ENCODE results near the gene KCNQ5.

The KCNQ5 gene

DNA sequence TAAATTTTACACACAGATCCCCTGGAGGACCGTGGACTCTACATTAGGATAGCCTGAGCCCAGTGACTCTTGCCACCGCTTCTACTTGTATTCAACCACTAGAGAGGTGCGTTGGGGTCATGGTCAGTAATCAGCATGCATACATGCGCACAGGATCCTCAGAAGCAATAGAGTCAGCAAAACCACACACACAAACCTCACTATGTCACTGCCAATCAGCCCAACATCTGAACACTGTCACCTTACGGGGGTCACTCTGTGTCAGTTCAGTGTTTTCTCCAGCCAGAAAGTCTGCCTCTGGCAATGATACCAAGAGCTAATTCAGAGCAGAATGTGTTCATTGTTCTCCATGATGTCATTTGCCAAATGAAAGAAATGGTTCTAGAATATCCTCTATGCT lies 378.1 kb downstream of the KCNQ5 start:
- no peak overlapping the region for H3K4me3 ChIP-seq (ENCODE audit: low read length)
- H3K27me3 ChIP-seq (ENCODE audit: control insufficient read depth, insufficient read depth, low read length), result no peaks in the 10 kb centered on the region
- no peaks in the 10 kb centered on the region for H3K4me1 ChIP-seq (ENCODE audit: control insufficient read depth, insufficient read depth, low read length)
- H3K9me3 ChIP-seq (replicated peaks; ENCODE audit: low read length), result no peaks in the 10 kb centered on the region
- no peaks in the 10 kb centered on the region for H3K36me3 ChIP-seq (ENCODE audit: insufficient read depth, low read length)
- no peak overlapping the region for H3K9ac ChIP-seq (ENCODE audit: low read depth, low read length)
- H3K4me2 ChIP-seq (ENCODE audit: low read length), result no peak overlapping the region

DNA sequence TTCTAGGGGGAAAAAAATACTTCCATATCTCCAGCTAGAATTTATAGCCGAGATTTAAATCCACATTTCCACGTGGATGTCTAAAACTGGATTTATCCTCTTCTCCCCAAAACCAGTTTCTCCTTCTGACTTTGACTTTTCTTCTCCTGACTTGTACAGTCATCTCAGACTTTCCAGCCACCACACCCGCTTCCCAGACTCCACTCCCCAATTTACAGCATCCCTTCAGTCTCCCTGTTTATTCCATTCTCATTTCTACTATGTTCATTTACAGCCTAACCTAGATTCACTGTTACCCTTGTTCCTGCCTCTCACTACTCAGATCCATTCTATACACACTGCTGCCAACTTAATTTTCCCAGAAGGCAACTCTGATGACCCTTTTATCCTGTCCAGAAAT lies 378.6 kb downstream of the KCNQ5 start:
- H3K4me2 ChIP-seq (ENCODE audit: low read length), result no peak overlapping the region
- H3K4me1 ChIP-seq (ENCODE audit: control insufficient read depth, insufficient read depth, low read length), result no peaks in the 10 kb centered on the region
- H3K36me3 ChIP-seq (ENCODE audit: insufficient read depth, low read length), result no peaks in the 10 kb centered on the region
- no peaks in the 10 kb centered on the region for H3K9me3 ChIP-seq (replicated peaks; ENCODE audit: low read length)
- H3K27me3 ChIP-seq (ENCODE audit: control insufficient read depth, insufficient read depth, low read length), result no peaks in the 10 kb centered on the region
- H3K9ac ChIP-seq (ENCODE audit: low read depth, low read length), result no peak overlapping the region
- H3K4me3 ChIP-seq (ENCODE audit: low read length), result no peak overlapping the region

DNA sequence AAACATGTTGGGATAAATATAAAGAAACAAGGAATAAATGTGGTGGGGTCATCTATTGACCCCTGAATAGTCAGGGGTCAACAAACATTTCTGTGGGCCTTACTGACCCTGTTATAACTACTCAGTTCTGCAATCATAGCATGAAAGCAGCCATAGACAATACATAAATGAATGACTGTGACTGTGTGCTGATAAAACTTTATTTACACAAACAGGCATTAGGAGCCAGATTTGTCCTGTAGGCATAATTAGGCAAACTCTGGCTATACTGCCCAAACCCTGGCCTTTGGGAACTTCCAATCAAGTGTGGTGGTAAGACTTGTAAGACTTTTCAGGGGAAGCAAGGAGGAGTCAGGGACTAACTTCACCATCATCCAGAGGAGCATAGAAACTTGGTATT lies 380.7 kb downstream of the KCNQ5 start:
- no peaks in the 10 kb centered on the region for H3K9me3 ChIP-seq (replicated peaks; ENCODE audit: low read length)
- no peaks in the 10 kb centered on the region for H3K4me1 ChIP-seq (ENCODE audit: control insufficient read depth, insufficient read depth, low read length)
- H3K36me3 ChIP-seq (ENCODE audit: insufficient read depth, low read length), result no peaks in the 10 kb centered on the region
- no peak overlapping the region for H3K4me3 ChIP-seq (ENCODE audit: low read length)
- H3K27me3 ChIP-seq (ENCODE audit: control insufficient read depth, insufficient read depth, low read length), result no peaks in the 10 kb centered on the region
- no peak overlapping the region for H3K4me2 ChIP-seq (ENCODE audit: low read length)
- H3K9ac ChIP-seq (ENCODE audit: low read depth, low read length), result no peak overlapping the region

DNA sequence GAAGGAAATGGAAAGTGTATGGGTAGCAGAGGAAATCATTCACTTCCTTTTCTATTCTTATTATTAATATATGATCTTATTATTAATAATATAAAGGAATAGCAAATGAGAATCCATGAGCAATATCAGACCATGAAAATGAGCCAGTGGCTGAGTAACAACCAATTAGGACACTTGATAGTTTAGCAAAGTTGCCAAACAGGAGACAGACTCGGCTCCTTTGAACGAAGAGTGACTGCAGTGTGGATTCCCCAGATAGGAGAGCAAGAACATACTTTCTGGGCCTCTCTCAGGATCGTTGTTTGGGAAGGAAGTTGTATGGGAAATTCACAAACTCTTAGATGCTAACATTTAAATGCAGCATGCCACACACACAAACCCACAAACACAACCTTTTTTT lies 381.4 kb downstream of the KCNQ5 start:
- Histone ChIP-seq H3K4me1 (ENCODE audit: control insufficient read depth, insufficient read depth, low read length) (no peaks in the 10 kb centered on the region), H3K4me3 (ENCODE audit: low read length) (no peak overlapping the region), H3K9me3 (replicated peaks; ENCODE audit: low read length) (no peaks in the 10 kb centered on the region), H3K27me3 (ENCODE audit: control insufficient read depth, insufficient read depth, low read length) (no peaks in the 10 kb centered on the region), H3K4me2 (ENCODE audit: low read length) (no peak overlapping the region), H3K36me3 (ENCODE audit: insufficient read depth, low read length) (no peaks in the 10 kb centered on the region), H3K9ac (ENCODE audit: low read depth, low read length) (no peak overlapping the region)

DNA sequence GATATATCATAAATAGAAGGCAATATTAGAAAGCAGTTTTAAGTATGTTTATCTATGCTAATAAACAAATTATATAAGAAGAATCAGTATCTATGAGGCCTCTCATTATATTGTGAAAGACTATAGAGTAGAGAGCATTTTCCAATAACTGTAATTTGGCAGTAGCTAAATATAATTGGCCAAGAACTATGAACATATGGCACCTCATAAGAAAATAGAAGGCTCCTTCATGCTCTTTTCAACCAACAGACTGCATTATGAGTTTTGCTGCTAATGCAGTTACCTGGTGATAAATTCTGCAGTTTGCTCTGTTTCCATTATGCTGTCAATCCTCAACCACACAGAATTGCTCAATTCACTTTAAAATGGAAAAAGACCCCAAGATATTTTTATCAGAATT lies 382.4 kb downstream of the KCNQ5 start:
- Histone ChIP-seq H3K4me2 (ENCODE audit: low read length) (no peak overlapping the region), H3K4me1 (ENCODE audit: control insufficient read depth, insufficient read depth, low read length) (no peaks in the 10 kb centered on the region), H3K27me3 (ENCODE audit: control insufficient read depth, insufficient read depth, low read length) (no peaks in the 10 kb centered on the region), H3K9ac (ENCODE audit: low read depth, low read length) (no peak overlapping the region), H3K9me3 (replicated peaks; ENCODE audit: low read length) (no peaks in the 10 kb centered on the region), H3K4me3 (ENCODE audit: low read length) (no peak overlapping the region), H3K36me3 (ENCODE audit: insufficient read depth, low read length) (no peaks in the 10 kb centered on the region)

DNA sequence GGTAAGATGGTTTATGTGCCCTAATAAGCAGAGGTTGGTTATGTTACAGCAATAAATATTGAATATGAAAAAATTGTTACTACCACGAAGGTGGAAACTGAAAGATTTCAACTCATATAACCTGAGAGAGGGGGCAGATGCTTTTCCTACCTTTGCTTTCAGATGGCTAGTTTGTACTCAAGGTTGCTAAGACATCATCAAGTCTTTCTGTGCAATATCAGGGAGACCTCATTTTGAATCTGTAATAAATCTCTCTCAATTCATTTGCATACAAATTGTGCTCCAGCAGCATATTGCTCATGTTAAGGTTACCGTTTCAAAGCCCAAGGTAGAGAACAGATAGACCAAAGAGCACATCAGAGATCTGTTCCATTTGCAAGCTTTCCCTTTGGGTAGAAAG lies 383.0 kb downstream of the KCNQ5 start:
- Histone ChIP-seq H3K9me3 (replicated peaks; ENCODE audit: low read length) (no peaks in the 10 kb centered on the region), H3K36me3 (ENCODE audit: insufficient read depth, low read length) (no peaks in the 10 kb centered on the region), H3K4me2 (ENCODE audit: low read length) (no peak overlapping the region), H3K27me3 (ENCODE audit: control insufficient read depth, insufficient read depth, low read length) (no peaks in the 10 kb centered on the region), H3K4me3 (ENCODE audit: low read length) (no peak overlapping the region), H3K9ac (ENCODE audit: low read depth, low read length) (no peak overlapping the region), H3K4me1 (ENCODE audit: control insufficient read depth, insufficient read depth, low read length) (no peaks in the 10 kb centered on the region)

DNA sequence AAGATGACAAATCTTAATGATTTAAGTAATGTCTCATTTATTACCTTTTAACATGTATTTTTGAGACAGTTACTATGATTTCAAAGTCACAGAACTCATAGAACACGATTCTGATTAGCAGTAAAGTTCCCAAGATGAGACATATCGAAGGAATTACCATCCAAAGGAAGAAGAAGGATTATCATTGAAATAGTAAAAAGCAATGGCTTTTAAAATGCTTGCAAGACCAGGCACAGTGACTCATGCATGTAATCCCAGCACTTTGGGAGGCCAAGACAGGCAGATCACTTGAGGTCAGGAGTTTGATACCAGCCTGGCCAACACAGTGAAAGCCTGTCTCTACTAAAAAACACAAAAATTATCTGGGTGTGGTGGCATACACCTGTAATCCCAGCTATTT lies 384.3 kb downstream of the KCNQ5 start:
- no peaks in the 10 kb centered on the region for H3K27me3 ChIP-seq (ENCODE audit: control insufficient read depth, insufficient read depth, low read length)
- no peak overlapping the region for H3K9ac ChIP-seq (ENCODE audit: low read depth, low read length)
- H3K36me3 ChIP-seq (ENCODE audit: insufficient read depth, low read length), result no peaks in the 10 kb centered on the region
- no peak overlapping the region for H3K4me2 ChIP-seq (ENCODE audit: low read length)
- H3K4me1 ChIP-seq (ENCODE audit: control insufficient read depth, insufficient read depth, low read length), result no peaks in the 10 kb centered on the region
- no peaks in the 10 kb centered on the region for H3K9me3 ChIP-seq (replicated peaks; ENCODE audit: low read length)
- H3K4me3 ChIP-seq (ENCODE audit: low read length), result no peak overlapping the region

DNA sequence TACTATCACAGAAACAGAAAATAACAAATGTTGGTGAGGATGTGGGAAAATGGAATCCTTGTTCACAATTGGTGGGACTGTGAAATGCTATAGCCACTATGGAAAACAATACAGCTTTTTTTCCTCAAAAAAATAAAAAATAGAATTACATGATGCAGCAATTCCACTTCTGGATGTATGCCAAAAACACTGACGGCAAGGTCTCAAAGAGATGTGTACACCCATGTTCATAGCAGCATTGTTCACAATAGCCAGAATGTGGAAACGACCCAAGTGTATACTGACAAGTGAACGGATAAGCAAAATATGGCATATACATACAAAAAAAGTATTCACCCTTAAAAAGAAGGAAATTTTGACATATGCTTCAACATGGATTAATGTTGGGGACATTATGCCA lies 390.1 kb downstream of the KCNQ5 start:
- no peak overlapping the region for H3K4me2 ChIP-seq (ENCODE audit: low read length)
- no peak overlapping the region for H3K9ac ChIP-seq (ENCODE audit: low read depth, low read length)
- no peaks in the 10 kb centered on the region for H3K4me1 ChIP-seq (ENCODE audit: control insufficient read depth, insufficient read depth, low read length)
- no peaks in the 10 kb centered on the region for H3K27me3 ChIP-seq (ENCODE audit: control insufficient read depth, insufficient read depth, low read length)
- H3K36me3 ChIP-seq (ENCODE audit: insufficient read depth, low read length), result no peaks in the 10 kb centered on the region
- H3K9me3 ChIP-seq (replicated peaks; ENCODE audit: low read length), result no peaks in the 10 kb centered on the region
- H3K4me3 ChIP-seq (ENCODE audit: low read length), result no peak overlapping the region

DNA sequence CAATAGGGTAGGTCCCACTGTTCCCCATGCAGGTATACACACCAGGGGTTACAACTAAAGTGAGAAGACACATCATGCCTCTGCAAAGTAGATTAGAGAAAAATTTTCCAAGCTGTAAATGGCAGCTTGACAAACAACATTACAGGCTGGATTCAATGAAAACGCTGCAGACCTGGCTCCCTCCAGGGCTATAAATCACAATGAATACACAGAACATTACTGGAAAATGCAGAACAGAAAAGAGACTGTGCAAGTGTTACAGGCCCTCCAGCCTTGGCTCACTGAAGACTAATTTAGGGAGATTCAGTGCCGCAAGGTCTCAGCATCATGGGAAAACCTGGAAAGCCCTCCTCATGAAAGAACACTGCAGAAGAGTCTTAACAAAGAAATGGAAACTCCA lies 395.6 kb downstream of the KCNQ5 start:
- no peaks in the 10 kb centered on the region for H3K36me3 ChIP-seq (ENCODE audit: insufficient read depth, low read length)
- no peaks in the 10 kb centered on the region for H3K9me3 ChIP-seq (replicated peaks; ENCODE audit: low read length)
- no peak overlapping the region for H3K4me2 ChIP-seq (ENCODE audit: low read length)
- H3K27me3 ChIP-seq (ENCODE audit: control insufficient read depth, insufficient read depth, low read length), result no peaks in the 10 kb centered on the region
- H3K4me3 ChIP-seq (ENCODE audit: low read length), result no peak overlapping the region
- H3K9ac ChIP-seq (ENCODE audit: low read depth, low read length), result no peak overlapping the region
- H3K4me1 ChIP-seq (ENCODE audit: control insufficient read depth, insufficient read depth, low read length), result no peaks in the 10 kb centered on the region

DNA sequence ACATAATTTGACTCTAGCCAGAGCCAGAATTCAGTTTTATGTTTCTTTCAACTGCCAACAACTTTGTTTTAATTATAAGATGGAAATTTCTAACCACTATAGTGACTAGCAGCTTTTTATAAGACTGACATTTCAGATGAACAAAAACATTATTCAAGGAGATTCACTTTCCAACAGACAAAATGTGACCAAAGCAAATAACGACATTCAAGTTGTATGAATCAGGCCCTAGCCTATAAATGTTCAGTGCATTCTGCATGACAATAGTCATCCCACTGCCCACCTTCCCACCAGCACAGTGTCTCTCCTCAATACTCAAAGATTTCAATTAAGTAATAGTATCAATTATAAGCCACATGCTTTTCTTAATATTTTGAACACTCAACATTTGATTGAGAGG lies 402.7 kb downstream of the KCNQ5 start:
- Histone ChIP-seq H3K4me1 (ENCODE audit: control insufficient read depth, insufficient read depth, low read length) (peaks cover 12% of the 10 kb centered on the region), H3K36me3 (ENCODE audit: insufficient read depth, low read length) (no peaks in the 10 kb centered on the region), H3K9ac (ENCODE audit: low read depth, low read length) (no peak overlapping the region), H3K9me3 (replicated peaks; ENCODE audit: low read length) (no peaks in the 10 kb centered on the region), H3K27me3 (ENCODE audit: control insufficient read depth, insufficient read depth, low read length) (no peaks in the 10 kb centered on the region), H3K4me2 (ENCODE audit: low read length) (no peak overlapping the region), H3K4me3 (ENCODE audit: low read length) (no peak overlapping the region)

DNA sequence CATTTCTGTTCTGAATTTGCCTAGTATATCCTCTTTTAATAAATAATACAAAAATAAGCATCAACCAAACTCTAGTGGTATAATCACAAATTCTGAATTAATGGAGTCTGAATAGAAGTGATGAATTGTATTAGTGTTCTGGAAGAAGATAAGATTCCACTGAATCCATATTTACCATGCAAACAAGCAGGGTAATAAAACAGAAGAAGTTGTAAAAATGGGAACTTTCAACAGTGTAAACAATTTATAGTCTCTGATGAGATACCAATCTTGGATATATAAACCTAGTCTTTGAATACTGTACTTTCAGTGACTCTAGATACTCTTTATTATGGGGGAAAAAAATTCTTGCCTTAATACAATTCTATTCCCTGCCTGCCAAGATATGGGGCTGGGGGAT lies 405.8 kb downstream of the KCNQ5 start:
- H3K27me3 ChIP-seq (ENCODE audit: control insufficient read depth, insufficient read depth, low read length), result no peaks in the 10 kb centered on the region
- no peaks in the 10 kb centered on the region for H3K36me3 ChIP-seq (ENCODE audit: insufficient read depth, low read length)
- H3K9me3 ChIP-seq (replicated peaks; ENCODE audit: low read length), result no peaks in the 10 kb centered on the region
- peaks cover 36% of the 10 kb centered on the region for H3K4me1 ChIP-seq (ENCODE audit: control insufficient read depth, insufficient read depth, low read length)
- no peak overlapping the region for H3K4me3 ChIP-seq (ENCODE audit: low read length)
- H3K9ac ChIP-seq (ENCODE audit: low read depth, low read length), result no peak overlapping the region
- no peak overlapping the region for H3K4me2 ChIP-seq (ENCODE audit: low read length)

DNA sequence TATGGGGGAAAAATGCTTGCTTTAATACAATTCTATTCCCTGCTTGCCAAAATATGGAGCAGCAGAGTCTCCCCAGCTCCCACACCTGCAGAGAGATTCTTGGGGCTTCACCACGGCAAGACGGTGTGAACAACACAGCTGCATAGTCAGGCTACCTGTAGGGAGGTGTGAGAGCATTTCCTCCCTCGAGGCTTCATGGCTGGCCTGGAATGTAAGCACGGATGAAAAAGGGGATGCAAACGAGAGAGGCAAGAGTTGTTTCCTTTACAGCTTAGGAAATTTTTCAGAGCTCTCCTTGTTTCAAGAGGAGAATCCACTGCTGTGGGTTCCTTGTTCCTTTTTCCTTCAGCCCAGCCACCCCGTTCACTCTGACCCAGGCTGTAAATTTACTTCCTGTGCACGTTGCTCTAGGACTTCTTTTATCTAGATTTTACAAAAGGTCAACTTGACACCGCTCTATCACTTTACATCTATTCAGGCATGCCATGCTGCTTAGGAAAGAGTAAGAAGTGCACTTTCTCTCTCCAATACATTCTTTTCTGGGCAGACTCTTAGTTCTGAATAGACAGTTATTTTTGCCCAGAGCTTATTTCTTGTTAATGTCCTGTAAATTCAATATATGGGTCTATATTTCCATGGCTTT lies 406.4 kb downstream of the KCNQ5 start:
- no peak overlapping the region for H3K4me3 ChIP-seq (ENCODE audit: low read length)
- no peaks in the 10 kb centered on the region for H3K27me3 ChIP-seq (ENCODE audit: control insufficient read depth, insufficient read depth, low read length)
- no peak overlapping the region for H3K9ac ChIP-seq (ENCODE audit: low read depth, low read length)
- H3K36me3 ChIP-seq (ENCODE audit: insufficient read depth, low read length), result no peaks in the 10 kb centered on the region
- H3K9me3 ChIP-seq (replicated peaks; ENCODE audit: low read length), result no peaks in the 10 kb centered on the region
- peaks cover 41% of the 10 kb centered on the region for H3K4me1 ChIP-seq (ENCODE audit: control insufficient read depth, insufficient read depth, low read length)
- H3K4me2 ChIP-seq (ENCODE audit: low read length), result no peak overlapping the region
